ENCODE measurements around the gene NUP214. TPM values are rescaled to one million over a fixed set of nuclear protein-coding genes. Genes with fewer than 3 reads are reported as not detected.
A peak's percentile ranks its signal among the peaks of the same experiment; 100 is the strongest.

Gene NUP214
- total and polyA plus RNA-seq, 2 of the 8 experiments (the other 6 are each of a cell fraction or from before 2014, with no cell fraction given) = 28.6 to 50.2 TPM

DNA sequence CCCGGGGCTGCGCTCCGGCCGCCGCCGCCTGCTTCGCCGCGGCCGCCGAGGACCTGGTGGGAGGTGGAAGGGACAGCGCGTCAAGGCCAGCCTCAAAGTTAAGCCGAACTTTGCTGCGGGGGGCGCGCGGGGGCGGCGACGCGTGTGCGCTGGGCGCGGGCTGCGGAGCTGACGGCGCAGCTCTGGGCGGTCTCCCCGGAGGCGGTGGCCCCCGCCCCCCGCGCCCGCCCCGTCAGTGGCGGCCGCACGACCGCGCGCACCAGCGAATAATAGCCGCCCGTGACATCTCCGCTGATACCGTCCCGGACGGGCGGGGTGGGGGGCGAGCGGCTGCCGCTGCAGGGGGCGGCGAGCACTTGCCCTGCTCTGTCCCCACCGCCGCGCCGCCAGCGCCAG, 151.5 kb downstream of the NUP214 start:
- Histone ChIP-seq H4K5ac (ENCODE audit: insufficient read length, low read depth, low read length) (no peak overlapping the region), H2BK12ac (ENCODE audit: low read depth, low read length) (no peak overlapping the region), H4K8ac (ENCODE audit: extremely low read depth, insufficient read depth, low read length) (no peak overlapping the region), H3K23ac (ENCODE audit: insufficient read length) (no peak overlapping the region), H3K79me1 (ENCODE audit: low read depth, low read length) (no peaks in the 10 kb centered on the region), H3K18ac (ENCODE audit: extremely low read depth, low read length) (no peak overlapping the region), H3K27ac (ENCODE audit: low read depth, low read length) (no peak overlapping the region), H3K36me3 (ENCODE audit: control insufficient read depth in 2 of 4, insufficient read depth in 4 of 4, low read length in 3 of 4) (no peaks in the 10 kb centered on the region), H3K9me3 (ENCODE audit: insufficient read depth in 2 of 2, low read depth in 1 of 2, low read length in 1 of 2) (no peaks in the 10 kb centered on the region), H3K79me2 (ENCODE audit: control insufficient read depth in 1 of 2, insufficient read depth in 2 of 2, low read length in 2 of 2) (no peaks in the 10 kb centered on the region), H2AFZ (ENCODE audit: low read length) (no peak overlapping the region), H4K91ac (replicated peaks; ENCODE audit: insufficient read length, low read length) (no peak overlapping the region), H2BK20ac (ENCODE audit: low read length) (no peak overlapping the region), H3K4me3 (ENCODE audit: extremely low read depth in 1 of 4, insufficient read depth in 2 of 4, low read depth in 3 of 4, low read length in 4 of 4) (peak overlapping the region; percentile 42 to 72 (median 47)), H3K23me2 (ENCODE audit: low read depth, low read length) (peaks cover 2% of the 10 kb centered on the region; the same call in 1 of the 2 replicates), H3K9ac (replicated peaks in 1 of 4; ENCODE audit: extremely low read depth in 1 of 4, low read depth in 3 of 4, low read length in 3 of 4) (no peak overlapping the region), H2BK15ac (ENCODE audit: low read length) (no peak overlapping the region), H4K20me1 (replicated peaks in 1 of 2; ENCODE audit: control insufficient read depth in 1 of 2, insufficient read depth in 2 of 2, low read length in 2 of 2) (peaks cover 0 to under 1% of the 10 kb centered on the region in 2 experiments), H3K27me3 (replicated peaks in 1 of 4; ENCODE audit: control insufficient read depth in 3 of 4, extremely low read depth in 1 of 4, insufficient read depth in 3 of 4, low read length in 3 of 4) (peaks cover 2 to 27% (median 18%) of the 10 kb centered on the region in 4 experiments), H3K4me1 (replicated peaks in 1 of 4; ENCODE audit: control insufficient read depth in 3 of 4, insufficient read depth in 4 of 4, low read length in 3 of 4) (peaks cover 0 to 18% (median 7%) of the 10 kb centered on the region in 4 experiments; a peak in 6 of 7 replicates), H3K4me2 (ENCODE audit: insufficient read depth in 1 of 2, low read depth in 2 of 2, low read length in 2 of 2) (peak overlapping the region; percentile 55 to 90), H3K56ac (replicated peaks; ENCODE audit: insufficient read length, low read depth, low read length) (no peak overlapping the region), H2AK5ac (ENCODE audit: low read depth, low read length) (no peak overlapping the region), H3K14ac (ENCODE audit: insufficient read length) (no peak overlapping the region), H2BK120ac (replicated peaks; ENCODE audit: low read depth, low read length) (no peak overlapping the region), H3K4ac (replicated peaks; ENCODE audit: insufficient read length, low read depth, low read length) (no peak overlapping the region), H2BK5ac (ENCODE audit: low read depth, low read length) (no peak overlapping the region)
- TF ChIP-seq SP4 (IDR thresholded peaks at IDR 0.05; ENCODE audit: low read length) (no peak), KDM4A (IDR thresholded peaks at IDR 0.05; ENCODE audit: low read depth, low read length, severe bottlenecking) (peak; percentile 16), SUZ12 (IDR thresholded peaks at IDR 0.05; ENCODE audit: low read length) (peak; percentile 43; the same call in 1 of the 2 replicates)
- 0% methylated on average over 12 of the region's 60 CpGs; no CpG with 5 or more reads in 1 of the 2 experiments for WGBS, 2 experiments (ENCODE audit: extremely low coverage in 1 of 2, insufficient coverage in 1 of 2, insufficient read length in 1 of 2, insufficient replicate concordance in 2 of 2, low coverage in 1 of 2, low lambda C conversion rate in 2 of 2, missing lambda C conversion rate in 1 of 2)
- ChIA-PET CTCF (ENCODE audit: partially characterized antibody) (interaction anchor here (0.7 to 1.5 kb wide), 5 partner anchors 9 to 60 kb away, joined by 3 to 4 read pairs (median 4); no protein-coding TSS in a partner anchor), POLR2A (ENCODE audit: partially characterized antibody) (interaction anchor here (1.6 kb wide), 1 partner anchor 12 kb away, joined by 8 read pairs; the partner anchor contains the start of gene PLPP7)
- FAIRE-seq (no peak), DNase-seq (ENCODE audit: low read depth in 1 of 2, low spot score in 2 of 2) (no peak)

Measured in H1 (cell line).